Mesenteric fat pad (tissue), 1 donor: ENCODE data around the gene DDN. TPM values are rescaled to one million over a fixed set of nuclear protein-coding genes. Genes with fewer than 3 reads are reported as not detected.

Source experiments
- DNase-seq: peaks from one replicate; pipeline ENCODE4 v3.0.0-alpha.2; 2020; ENCODE audit warnings: low spot score
- total RNA-seq: library from RNA; stranded (reverse); fragmentation: NEBNext Ultra II Directional; extraction: Animal tissue kit (Norgen Biotek cat#: 25700); gene quantifications from one replicate; pipeline ENCODE4 v1.2.1, GENCODE V29; 2021
- donor health status: DM: yes; HTN: yes; CAD: no.

Gene DDN
- total RNA-seq, 1 donor from 2014 or later, result 0.10 TPM

GRCh38 chr12:48985475-48985897, 13.7 kb downstream of the DDN start:
- no peak for DNase-seq

DNA sequence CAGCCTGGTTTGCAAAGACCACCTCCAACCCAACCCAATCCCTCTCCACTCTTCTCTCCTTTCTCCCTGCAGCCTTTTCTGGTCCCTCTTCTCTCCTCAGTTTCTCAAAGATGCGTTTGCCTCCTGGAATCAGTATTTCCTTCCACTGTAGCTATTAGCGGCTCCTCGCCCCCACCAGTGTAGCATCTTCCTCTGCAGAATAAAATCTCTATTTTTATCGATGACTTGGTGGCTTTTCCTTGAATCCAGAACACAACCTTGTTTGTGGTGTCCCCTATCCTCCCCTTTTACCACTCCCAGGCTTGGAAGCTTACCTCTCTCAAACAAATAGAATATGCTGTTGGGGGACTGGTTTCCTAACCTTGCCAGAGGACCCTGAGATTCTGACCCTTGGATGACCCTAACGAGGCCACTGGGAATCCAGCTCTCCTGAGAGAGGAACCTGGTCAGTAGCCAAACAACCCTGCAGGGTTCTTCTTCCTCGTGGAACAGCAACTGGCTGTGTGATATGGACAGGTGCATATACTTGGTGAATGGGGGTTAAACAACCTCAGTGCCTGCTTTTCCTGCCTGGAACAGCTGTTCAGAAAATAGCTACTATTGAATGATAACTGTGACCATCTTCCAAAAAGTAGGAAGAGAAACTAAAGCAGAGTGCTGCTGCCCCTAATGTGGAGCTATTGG, 16.6 kb downstream of the DDN start:
- no peak for DNase-seq

DNA sequence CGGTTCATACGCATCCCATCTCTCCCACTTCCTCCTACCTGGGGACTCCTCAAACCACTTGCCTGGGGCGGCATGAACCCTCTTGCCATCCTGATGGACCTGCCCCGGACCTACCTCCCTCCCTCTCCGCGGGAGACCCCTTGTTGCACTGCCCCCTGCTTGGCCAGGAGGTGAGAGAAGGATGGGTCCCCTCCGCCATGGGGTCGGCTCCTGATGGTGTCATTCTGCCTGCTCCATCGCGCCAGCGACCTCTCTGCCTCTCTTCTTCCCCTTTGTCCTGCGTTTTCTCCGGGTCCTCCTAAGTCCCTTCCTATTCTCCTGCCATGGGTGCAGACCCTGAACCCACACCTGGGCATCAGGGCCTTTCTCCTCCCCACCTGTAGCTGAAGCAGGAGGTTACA, 17.4 kb downstream of the DDN start:
- DNase-seq, result no peak

DNA sequence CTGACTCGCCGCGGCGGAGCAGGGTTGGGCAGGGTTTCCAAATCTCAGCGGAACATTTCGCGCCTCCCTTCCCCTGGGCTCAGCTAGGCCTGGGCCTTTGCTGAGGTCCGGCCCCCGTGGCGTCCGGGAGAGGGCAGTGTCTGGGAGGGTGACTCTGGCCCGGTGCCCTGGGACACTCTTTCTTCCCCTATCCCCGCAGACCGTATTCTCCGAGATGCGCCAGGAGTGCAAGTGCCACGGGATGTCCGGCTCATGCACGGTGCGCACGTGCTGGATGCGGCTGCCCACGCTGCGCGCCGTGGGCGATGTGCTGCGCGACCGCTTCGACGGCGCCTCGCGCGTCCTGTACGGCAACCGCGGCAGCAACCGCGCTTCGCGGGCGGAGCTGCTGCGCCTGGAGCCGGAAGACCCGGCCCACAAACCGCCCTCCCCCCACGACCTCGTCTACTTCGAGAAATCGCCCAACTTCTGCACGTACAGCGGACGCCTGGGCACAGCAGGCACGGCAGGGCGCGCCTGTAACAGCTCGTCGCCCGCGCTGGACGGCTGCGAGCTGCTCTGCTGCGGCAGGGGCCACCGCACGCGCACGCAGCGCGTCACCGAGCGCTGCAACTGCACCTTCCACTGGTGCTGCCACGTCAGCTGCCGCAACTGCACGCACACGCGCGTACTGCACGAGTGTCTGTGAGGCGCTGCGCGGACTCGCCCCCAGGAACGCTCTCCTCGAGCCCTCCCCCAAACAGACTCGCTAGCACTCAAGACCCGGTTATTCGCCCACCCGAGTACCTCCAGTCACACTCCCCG, 18.0 kb downstream of the DDN start:
- no peak for DNase-seq

GRCh38 chr12:48980389-48980952, 18.7 kb downstream of the DDN start:
- no peak for DNase-seq

- DNase-seq, result no peak
These were observed 19.4 kb downstream of the DDN start for GRCh38 chr12:48979602-48980388.

- DNase-seq, result no peak
These were observed 20.2 kb downstream of the DDN start for GRCh38 chr12:48978741-48979601.

- no peak for DNase-seq
These were observed 20.9 kb downstream of the DDN start, which contains the start of gene WNT1 for GRCh38 chr12:48978291-48978740. Gene WNT1 (plus strand): TSS chr12:48978322. CDS start chr12:48978651, 329 bp downstream.

DNA sequence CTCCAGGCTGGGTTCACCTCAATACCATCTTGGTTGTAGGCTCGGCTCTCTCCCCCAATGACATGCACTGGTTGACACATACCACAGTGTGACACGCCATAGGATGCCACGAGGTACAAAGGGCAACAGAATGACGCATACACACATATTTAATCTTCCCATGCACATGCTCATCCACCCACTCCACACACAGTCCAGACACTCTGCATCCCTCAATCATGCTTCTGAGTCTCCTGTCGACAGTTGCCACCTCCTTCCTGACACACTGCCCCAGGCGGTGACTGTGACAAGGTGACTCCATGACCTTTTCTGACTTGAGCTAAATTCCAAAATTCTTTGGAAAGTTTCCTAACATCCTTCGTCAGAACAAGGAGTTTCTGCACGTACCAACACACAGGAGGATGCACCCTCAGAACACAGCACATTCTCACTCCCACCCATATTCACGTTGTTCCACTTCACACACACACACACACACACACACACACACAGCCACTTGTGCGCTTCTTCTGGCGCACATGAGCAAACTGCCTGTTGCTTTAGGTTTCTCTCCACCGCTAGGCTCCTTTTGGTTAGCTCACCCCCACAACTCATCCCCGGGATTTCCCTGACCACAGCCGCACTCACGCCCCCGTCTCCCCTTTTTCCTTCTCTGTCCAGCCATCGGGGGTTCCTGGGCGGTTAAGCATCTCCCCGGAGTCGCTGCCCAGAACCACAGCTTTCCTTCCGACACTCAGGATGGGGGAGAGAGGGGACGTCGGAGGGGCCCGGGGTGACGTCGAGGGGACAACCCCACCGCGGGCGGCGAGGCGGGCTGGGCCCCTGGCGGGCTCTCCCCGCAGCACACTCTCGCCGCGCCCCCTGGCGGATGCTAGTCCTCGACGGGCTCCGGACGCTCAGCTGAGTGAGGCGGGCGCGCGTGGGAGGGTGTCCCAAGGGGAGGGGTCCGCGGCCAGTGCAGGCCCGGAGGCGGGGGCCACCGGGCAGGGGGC, 21.6 kb downstream of the DDN start:
- no peak for DNase-seq

DNA sequence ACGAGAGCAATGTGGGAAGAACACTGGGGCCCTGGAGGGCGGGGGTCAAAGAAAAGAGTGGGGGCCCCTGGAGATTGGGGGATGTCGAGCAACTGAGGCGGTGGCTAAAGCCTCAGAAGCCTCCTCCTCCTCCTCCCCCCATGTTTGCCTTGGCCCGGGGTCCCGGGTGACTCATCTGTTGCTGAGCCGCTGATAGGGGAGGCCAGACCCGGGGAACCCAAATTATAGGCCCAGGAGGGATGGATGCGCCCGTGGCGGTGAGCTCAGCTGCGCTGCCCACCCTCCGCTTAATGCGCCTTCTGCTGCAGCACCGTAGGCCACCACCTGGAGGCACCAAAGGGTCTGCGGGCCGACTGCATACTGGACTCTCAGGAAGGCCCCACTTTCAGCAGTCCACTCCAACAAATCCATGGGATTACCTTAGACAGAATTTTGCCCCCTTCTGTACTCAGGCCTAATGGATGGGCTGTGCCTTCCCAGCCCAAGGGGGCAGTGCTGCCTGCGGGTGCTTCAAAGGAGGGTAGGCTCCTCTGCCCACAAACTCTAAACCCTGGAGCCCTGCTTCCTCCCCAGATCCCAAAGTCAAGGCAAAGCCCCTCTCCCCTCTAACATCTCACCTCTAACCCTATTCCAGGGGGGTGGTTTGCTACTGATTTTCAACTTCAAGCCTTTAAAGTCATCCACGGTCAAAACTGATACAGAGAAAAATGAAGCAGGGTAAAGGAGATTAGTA, 25.1 kb downstream of the DDN start:
- DNase-seq, result no peak

DNA sequence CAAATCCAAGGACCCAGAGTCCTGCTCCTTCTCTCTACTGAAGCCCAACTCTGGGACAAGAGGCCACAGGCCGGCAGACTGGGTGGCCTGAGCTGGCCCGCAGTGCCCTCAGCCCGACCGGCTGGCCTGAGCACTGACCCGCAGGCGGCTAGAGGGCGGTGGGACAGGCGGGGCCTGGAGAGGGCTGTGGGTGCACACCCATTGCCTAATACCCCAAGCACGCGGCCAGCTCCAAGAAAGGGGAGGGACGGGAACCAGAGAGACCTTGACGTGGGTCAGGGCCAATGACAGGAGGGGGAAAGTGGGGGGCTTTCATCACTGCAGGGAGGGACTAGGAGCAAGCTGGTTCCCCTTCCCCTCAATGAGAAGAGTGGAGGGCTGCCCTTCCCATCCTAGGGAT, 25.6 kb downstream of the DDN start:
- DNase-seq, result no peak

DNA sequence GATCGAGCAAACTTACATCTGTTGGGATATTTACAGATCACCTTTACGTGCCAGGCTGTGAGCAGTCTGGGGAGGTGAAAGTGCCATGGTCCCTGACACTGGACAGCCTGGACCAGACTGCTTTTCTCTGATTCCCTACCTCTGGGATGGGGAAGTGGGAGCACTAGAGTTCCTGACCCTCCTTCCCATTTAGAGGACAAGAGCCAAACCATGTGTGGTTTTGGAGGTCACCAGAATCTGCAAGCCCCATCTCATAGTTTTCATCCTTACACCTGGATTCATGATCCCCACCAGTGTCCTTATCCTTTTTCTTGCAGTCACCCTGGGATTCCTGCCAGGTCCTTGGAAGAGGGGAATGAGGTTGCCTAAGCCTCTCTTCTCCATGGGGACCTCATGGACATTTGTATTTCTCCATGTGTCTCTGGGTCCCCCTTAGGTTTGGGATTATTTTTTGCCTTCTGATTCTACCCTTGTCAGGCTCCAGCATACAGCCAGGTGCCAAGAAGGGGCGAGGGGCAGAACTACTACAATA, 26.2 kb downstream of the DDN start:
- no peak for DNase-seq

- no peak for DNase-seq
These were observed 26.8 kb downstream of the DDN start for GRCh38 chr12:48972213-48972951.

- DNase-seq, result no peak
These were observed 28.4 kb downstream of the DDN start for GRCh38 chr12:48970702-48971334.

DNA sequence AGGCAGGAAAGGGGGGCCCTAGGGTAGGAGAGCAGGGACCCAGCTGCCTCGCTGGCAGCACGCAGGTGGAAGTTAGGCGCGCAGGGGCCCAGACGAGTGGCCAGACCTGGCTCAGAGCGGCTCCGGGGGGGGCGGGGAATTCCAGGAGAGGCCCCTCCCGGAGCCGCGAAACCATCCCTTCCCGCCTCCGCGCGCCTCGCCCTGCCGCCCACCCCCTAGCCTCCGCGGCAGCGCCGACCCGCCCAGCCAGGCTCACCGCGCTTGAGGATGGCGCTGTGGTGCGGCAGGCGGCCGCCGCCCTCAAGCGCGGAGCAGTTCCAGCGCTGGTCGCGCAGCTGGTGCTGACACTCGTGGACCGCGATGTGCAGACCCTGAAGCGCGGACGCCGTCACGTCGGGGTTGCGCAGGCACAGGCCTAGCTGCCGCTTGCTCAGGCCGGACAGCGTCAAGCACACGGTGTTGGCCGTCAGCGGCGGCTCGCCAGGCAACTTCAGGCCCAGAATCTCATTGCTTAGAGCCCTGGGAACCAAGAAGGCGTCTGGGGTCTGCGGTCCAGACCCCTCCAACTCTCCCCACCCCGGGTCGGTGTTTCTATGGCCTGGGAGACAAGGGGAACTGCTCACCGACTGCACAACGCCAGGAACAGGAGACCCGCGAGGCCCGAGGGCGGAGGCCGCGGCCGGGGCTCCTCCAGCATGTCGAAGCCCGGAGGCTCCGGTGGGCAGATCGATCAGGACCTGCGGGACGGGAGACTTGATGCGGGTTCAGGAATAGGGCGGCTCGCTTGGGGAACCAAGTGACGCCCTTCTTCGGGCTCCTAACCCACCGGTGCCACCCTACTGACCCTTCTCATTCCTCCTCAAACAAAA, 29.1 kb downstream of the DDN start:
- no peak for DNase-seq

DNA sequence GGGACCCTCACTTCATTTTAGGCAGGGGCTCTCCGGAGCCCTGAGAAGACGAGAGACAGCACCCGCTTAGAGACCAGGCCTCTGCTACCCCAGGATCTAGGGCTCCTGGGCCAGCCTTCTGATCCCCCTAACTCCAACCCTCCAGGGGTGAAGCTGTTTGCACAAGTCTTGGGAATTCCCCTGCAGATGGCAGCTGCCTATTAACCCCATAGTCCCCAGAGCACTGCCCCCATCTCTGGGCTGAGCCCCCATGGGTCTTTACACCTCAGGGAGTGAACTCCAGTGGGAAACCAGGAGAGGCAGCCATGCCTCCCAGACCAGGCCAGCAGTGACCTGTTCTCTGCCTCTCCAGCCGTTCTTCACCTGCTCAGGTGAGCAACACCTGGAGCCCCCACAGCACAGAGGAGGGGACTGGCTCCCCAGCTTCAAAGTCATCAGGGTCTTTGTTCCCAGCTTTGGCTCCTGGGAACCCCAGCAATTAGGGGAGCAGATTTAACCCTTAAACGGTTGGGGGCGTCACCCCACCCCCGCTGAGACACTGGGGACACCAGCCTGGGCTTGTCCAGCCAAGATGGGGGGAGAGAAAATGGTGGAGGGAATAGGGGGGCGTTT, 29.9 kb downstream of the DDN start:
- no peak for DNase-seq
